Measurements from ENCODE around the gene ME1. TPM values are rescaled to one million over a fixed set of nuclear protein-coding genes. Genes with fewer than 3 reads are reported as not detected.
"Not testable (repeated sequence)": the region's sequence is repeated elsewhere in the genome, so short reads cannot be mapped to it uniquely, and the experiment has no call there.

The ME1 gene
- total and polyA plus RNA-seq, 2 donors, result 2.1 to 8.1 TPM

DNA sequence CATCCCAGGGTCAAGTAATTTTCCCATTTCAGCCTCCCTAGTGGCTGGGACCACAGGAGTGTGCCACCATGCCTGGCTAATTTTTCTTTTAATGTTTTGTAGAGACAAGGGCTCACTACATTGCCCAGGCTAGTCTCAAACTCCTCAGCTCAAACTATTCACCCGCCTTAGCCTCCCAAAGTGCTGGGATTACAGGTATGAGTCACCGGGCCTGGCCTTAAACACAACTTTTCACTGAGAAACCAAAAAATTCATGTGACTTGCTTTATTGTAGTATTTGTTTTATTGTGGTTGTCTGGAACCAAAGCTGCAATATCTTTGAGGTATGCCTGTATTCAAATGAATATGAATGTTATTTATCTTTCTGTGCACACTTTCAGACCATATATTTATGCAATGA, 165.5 kb downstream of the ME1 start:
- Histone ChIP-seq H3K27ac (ENCODE audit: low read depth in 1 of 2, low read length in 1 of 2) (no peak overlapping the region), H3K27me3 (ENCODE audit: control insufficient read depth in 2 of 2, insufficient read depth in 1 of 2, low read length in 1 of 2) (no peaks in the 10 kb centered on the region), H3K36me3 (ENCODE audit: control insufficient read depth in 2 of 2, insufficient read depth in 2 of 2, low read length in 1 of 2) (no peaks in the 10 kb centered on the region), H3K4me1 (ENCODE audit: control insufficient read depth in 2 of 2, insufficient read depth in 2 of 2, low read length in 2 of 2) (no peaks in the 10 kb centered on the region), H3K9me3 (ENCODE audit: control insufficient read depth in 2 of 2, insufficient read depth in 1 of 2, low read length in 1 of 2) (no peaks in the 10 kb centered on the region), H3K4me3 (ENCODE audit: low read length in 2 of 2) (no peak overlapping the region)
- DNase-seq (ENCODE audit: low read depth in 6 of 9, low spot score in 9 of 9), result no peak
- 96% methylated on average over 2 of the region's 2 CpGs for WGBS

DNA sequence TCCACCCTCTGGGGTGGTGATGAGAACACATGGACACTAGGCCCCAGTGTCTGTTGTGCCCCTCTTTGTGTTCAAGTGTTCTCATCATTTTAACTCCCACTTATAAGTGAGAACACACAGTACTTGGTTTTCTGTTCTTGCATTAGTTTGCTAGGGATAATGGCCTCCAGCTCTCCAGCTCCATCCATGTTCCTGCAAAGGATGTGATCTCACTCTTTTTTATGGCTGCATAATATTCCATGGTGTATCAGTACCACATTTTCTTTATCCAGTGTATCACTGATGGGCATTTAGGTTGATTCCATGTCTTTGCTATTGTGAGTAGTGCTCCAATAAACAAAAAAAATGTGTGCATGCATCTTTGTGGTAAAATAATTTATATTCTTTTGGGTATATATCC, 170.3 kb downstream of the ME1 start:
- Histone ChIP-seq H3K9me3 (ENCODE audit: control insufficient read depth in 2 of 2, insufficient read depth in 1 of 2, low read length in 1 of 2) (no peaks in the 10 kb centered on the region), H3K27ac (ENCODE audit: low read depth in 1 of 2, low read length in 1 of 2) (no peak overlapping the region), H3K36me3 (ENCODE audit: control insufficient read depth in 2 of 2, insufficient read depth in 2 of 2, low read length in 1 of 2) (no peaks in the 10 kb centered on the region), H3K4me1 (ENCODE audit: control insufficient read depth in 2 of 2, insufficient read depth in 2 of 2, low read length in 2 of 2) (no peaks in the 10 kb centered on the region), H3K27me3 (ENCODE audit: control insufficient read depth in 2 of 2, insufficient read depth in 1 of 2, low read length in 1 of 2) (no peaks in the 10 kb centered on the region), H3K4me3 (ENCODE audit: low read length in 2 of 2) (no peak overlapping the region)
- no peak for DNase-seq (ENCODE audit: low read depth in 6 of 9, low spot score in 9 of 9)

DNA sequence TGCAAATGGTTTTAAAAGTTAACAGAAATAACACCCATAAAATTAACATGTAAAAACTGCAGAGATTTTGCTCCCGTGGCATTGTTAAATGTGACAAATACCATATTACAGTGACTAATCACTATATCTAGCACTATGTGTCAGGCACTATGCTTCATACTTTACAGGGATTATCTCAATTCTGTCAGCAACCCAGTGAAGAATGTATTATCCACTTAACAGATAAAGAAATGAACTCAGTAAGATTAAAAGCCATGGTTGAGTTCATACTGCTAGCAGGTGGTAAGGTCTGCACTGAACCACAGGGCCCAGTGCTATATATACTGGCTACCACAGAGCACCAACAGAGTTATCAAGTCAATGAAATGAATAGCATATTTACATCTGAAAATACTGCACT, 172.3 kb downstream of the ME1 start:
- Histone ChIP-seq H3K36me3 (ENCODE audit: control insufficient read depth in 2 of 2, insufficient read depth in 2 of 2, low read length in 1 of 2) (no peaks in the 10 kb centered on the region), H3K4me1 (ENCODE audit: control insufficient read depth in 2 of 2, insufficient read depth in 2 of 2, low read length in 2 of 2) (no peaks in the 10 kb centered on the region), H3K27ac (ENCODE audit: low read depth in 1 of 2, low read length in 1 of 2) (no peak overlapping the region), H3K9me3 (ENCODE audit: control insufficient read depth in 2 of 2, insufficient read depth in 1 of 2, low read length in 1 of 2) (no peaks in the 10 kb centered on the region), H3K4me3 (ENCODE audit: low read length in 2 of 2) (no peak overlapping the region), H3K27me3 (ENCODE audit: control insufficient read depth in 2 of 2, insufficient read depth in 1 of 2, low read length in 1 of 2) (no peaks in the 10 kb centered on the region)
- WGBS, result 91% methylated on average over 1 of the region's 1 CpG
- no peak for DNase-seq (ENCODE audit: low read depth in 6 of 9, low spot score in 9 of 9)

DNA sequence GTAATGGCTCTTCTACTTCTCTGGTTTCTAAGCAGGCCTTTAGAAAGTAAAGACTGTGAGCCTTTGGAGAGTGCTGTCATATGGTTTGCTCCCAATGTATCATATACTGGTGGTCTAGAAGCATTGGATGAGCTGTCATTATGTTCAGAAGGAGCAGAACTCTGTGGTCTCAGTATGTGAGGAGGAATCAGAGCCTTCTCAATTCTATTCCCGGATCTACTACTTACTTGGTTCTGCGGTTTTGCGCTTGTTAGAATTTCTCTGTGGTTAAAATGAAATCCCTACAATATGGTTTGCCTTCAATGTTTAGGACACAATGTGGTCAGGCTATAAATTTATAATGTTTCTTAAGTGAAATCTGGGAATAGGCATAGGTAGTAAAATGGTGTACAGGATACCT, 173.1 kb downstream of the ME1 start:
- Histone ChIP-seq H3K36me3 (ENCODE audit: control insufficient read depth in 2 of 2, insufficient read depth in 2 of 2, low read length in 1 of 2) (no peaks in the 10 kb centered on the region), H3K4me3 (ENCODE audit: low read length in 2 of 2) (no peak overlapping the region), H3K4me1 (ENCODE audit: control insufficient read depth in 2 of 2, insufficient read depth in 2 of 2, low read length in 2 of 2) (no peaks in the 10 kb centered on the region), H3K27ac (ENCODE audit: low read depth in 1 of 2, low read length in 1 of 2) (no peak overlapping the region), H3K9me3 (ENCODE audit: control insufficient read depth in 2 of 2, insufficient read depth in 1 of 2, low read length in 1 of 2) (no peaks in the 10 kb centered on the region), H3K27me3 (ENCODE audit: control insufficient read depth in 2 of 2, insufficient read depth in 1 of 2, low read length in 1 of 2) (no peaks in the 10 kb centered on the region)
- WGBS, result 97% methylated on average over 3 of the region's 3 CpGs
- no peak for DNase-seq (ENCODE audit: low read depth in 6 of 9, low spot score in 9 of 9)

GRCh38 chr6:83256719-83257118, 174.1 kb downstream of the ME1 start:
- 98% methylated on average over 3 of the region's 3 CpGs for WGBS

DNA sequence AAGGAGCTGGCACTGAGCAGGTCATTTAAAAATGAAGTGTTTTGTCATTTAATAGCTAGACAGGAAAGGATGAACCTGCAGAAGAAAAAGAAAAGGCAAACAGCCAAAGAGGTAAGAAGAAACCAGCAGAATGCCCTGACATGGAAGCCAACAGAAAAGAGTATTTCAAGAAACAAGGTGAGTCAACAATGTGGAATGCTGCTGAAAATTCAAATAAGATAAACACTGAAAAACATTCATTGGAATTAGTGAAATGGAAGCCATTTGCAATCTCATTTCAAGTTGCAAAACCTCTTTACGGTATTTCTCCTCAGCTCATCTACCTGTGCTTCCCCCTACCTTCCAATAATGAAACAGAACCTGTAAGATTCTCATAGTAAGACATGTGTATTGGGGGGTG, 178.1 kb downstream of the ME1 start:
- H3K9me3 ChIP-seq (ENCODE audit: control insufficient read depth in 2 of 2, insufficient read depth in 1 of 2, low read length in 1 of 2), result no peaks in the 10 kb centered on the region
- 89% methylated on average over 1 of the region's 1 CpG for WGBS

More at GRCh38 chr6:83256719-83257118, 174.1 kb downstream of the ME1 start:
- H3K36me3 ChIP-seq (ENCODE audit: control insufficient read depth in 2 of 2, insufficient read depth in 2 of 2, low read length in 1 of 2); H3K27ac ChIP-seq (ENCODE audit: low read depth in 1 of 2, low read length in 1 of 2); DNase-seq (ENCODE audit: low read depth in 6 of 9, low spot score in 9 of 9); H3K9me3 ChIP-seq (ENCODE audit: control insufficient read depth in 2 of 2, insufficient read depth in 1 of 2, low read length in 1 of 2); H3K4me3 ChIP-seq (ENCODE audit: low read length in 2 of 2); H3K4me1 ChIP-seq (ENCODE audit: control insufficient read depth in 2 of 2, insufficient read depth in 2 of 2, low read length in 2 of 2); H3K27me3 ChIP-seq (ENCODE audit: control insufficient read depth in 2 of 2, insufficient read depth in 1 of 2, low read length in 1 of 2): not testable (repeated sequence)

DNA sequence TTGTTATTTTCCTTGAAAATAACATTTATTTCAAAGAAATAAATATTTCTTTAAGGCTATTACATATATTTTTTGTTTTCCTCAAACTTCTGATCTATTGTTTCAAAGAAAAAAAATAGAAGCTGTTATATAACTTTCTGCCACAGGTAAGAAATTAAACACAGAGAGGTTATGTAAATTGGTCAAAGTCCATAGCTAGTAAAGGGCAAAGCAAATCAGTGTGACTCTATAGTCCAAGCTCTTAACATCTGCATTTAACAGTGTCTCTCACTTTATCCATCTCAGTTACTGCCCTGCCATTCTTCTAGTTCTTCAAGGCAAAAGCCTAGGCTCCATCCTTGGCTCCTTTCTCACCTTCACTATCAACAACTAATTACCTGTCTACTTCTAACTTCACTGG, 180.6 kb downstream of the ME1 start:
- Histone ChIP-seq H3K27ac (ENCODE audit: low read depth in 1 of 2, low read length in 1 of 2) (no peak overlapping the region), H3K27me3 (ENCODE audit: control insufficient read depth in 2 of 2, insufficient read depth in 1 of 2, low read length in 1 of 2) (no peaks in the 10 kb centered on the region), H3K4me1 (ENCODE audit: control insufficient read depth in 2 of 2, insufficient read depth in 2 of 2, low read length in 2 of 2) (no peaks in the 10 kb centered on the region), H3K4me3 (ENCODE audit: low read length in 2 of 2) (no peak overlapping the region), H3K36me3 (ENCODE audit: control insufficient read depth in 2 of 2, insufficient read depth in 2 of 2, low read length in 1 of 2) (no peaks in the 10 kb centered on the region), H3K9me3 (ENCODE audit: control insufficient read depth in 2 of 2, insufficient read depth in 1 of 2, low read length in 1 of 2) (no peaks in the 10 kb centered on the region)
- DNase-seq (ENCODE audit: low read depth in 6 of 9, low spot score in 9 of 9), result no peak

More for the DNA sequence above, 178.1 kb downstream of the ME1 start:
- Histone ChIP-seq H3K36me3 (ENCODE audit: control insufficient read depth in 2 of 2, insufficient read depth in 2 of 2, low read length in 1 of 2) (no peaks in the 10 kb centered on the region), H3K4me3 (ENCODE audit: low read length in 2 of 2) (no peak overlapping the region), H3K27me3 (ENCODE audit: control insufficient read depth in 2 of 2, insufficient read depth in 1 of 2, low read length in 1 of 2) (no peaks in the 10 kb centered on the region), H3K27ac (ENCODE audit: low read depth in 1 of 2, low read length in 1 of 2) (no peak overlapping the region), H3K4me1 (ENCODE audit: control insufficient read depth in 2 of 2, insufficient read depth in 2 of 2, low read length in 2 of 2) (no peaks in the 10 kb centered on the region)
- DNase-seq (ENCODE audit: low read depth in 6 of 9, low spot score in 9 of 9), result no peak

DNA sequence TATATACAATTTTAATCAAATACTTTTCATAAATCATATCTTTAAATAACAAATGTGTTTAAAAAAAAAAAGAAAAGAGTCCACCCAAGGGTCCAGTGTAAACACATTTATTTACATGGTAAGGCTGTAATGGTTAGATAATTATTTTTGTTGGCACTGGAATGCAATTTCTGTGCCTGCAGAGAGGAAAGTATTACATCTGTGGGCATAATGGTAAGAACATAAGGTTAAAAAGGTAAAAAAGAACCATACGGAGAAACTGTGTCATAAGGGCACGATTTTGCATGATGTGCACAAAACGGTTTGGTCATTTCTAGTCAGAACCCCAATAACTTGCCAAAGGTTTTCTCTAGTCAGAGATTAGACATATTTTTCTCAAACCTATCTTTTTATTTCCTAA, 183.4 kb downstream of the ME1 start:
- Histone ChIP-seq H3K9me3 (ENCODE audit: control insufficient read depth in 2 of 2, insufficient read depth in 1 of 2, low read length in 1 of 2) (no peaks in the 10 kb centered on the region), H3K4me3 (ENCODE audit: low read length in 2 of 2) (no peak overlapping the region), H3K27me3 (ENCODE audit: control insufficient read depth in 2 of 2, insufficient read depth in 1 of 2, low read length in 1 of 2) (no peaks in the 10 kb centered on the region), H3K4me1 (ENCODE audit: control insufficient read depth in 2 of 2, insufficient read depth in 2 of 2, low read length in 2 of 2) (no peaks in the 10 kb centered on the region), H3K36me3 (ENCODE audit: control insufficient read depth in 2 of 2, insufficient read depth in 2 of 2, low read length in 1 of 2) (no peaks in the 10 kb centered on the region), H3K27ac (ENCODE audit: low read depth in 1 of 2, low read length in 1 of 2) (no peak overlapping the region)
- no peak for DNase-seq (ENCODE audit: low read depth in 6 of 9, low spot score in 9 of 9)
- 96% methylated on average over 3 of the region's 3 CpGs for WGBS

DNA sequence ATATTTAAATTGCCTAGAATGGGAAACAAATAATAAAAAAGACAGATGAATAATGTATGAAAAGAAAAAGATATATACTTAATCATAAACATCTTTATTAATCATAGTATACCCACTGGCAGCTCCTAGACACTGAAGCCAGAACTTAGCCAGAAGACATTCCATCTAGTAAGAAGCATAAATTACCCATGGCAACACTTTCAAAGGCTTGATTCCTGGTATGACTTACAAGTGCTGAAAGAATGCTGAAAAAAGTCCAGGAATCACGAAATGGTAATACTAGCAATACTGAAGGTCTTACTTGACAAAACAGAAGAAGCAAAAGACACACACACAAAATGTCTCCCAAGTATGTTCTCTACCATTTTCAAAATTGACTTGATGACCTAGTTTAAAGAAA, 199.7 kb downstream of the ME1 start:
- 84% methylated on average over 1 of the region's 1 CpG for WGBS
- Histone ChIP-seq H3K27me3 (ENCODE audit: control insufficient read depth in 2 of 2, insufficient read depth in 1 of 2, low read length in 1 of 2) (no peaks in the 10 kb centered on the region), H3K4me3 (ENCODE audit: low read length in 2 of 2) (no peak overlapping the region), H3K36me3 (ENCODE audit: control insufficient read depth in 2 of 2, insufficient read depth in 2 of 2, low read length in 1 of 2) (no peaks in the 10 kb centered on the region), H3K4me1 (ENCODE audit: control insufficient read depth in 2 of 2, insufficient read depth in 2 of 2, low read length in 2 of 2) (no peaks in the 10 kb centered on the region), H3K9me3 (ENCODE audit: control insufficient read depth in 2 of 2, insufficient read depth in 1 of 2, low read length in 1 of 2) (no peaks in the 10 kb centered on the region), H3K27ac (ENCODE audit: low read depth in 1 of 2, low read length in 1 of 2) (no peak overlapping the region)
- DNase-seq (ENCODE audit: low read depth in 6 of 9, low spot score in 9 of 9), result no peak

- no peak overlapping the region for H3K4me3 ChIP-seq (ENCODE audit: low read length in 2 of 2)
- H3K4me1 ChIP-seq (ENCODE audit: control insufficient read depth in 2 of 2, insufficient read depth in 2 of 2, low read length in 2 of 2), result no peaks in the 10 kb centered on the region
- DNase-seq (ENCODE audit: low read depth in 6 of 9, low spot score in 9 of 9), result no peak
- no peaks in the 10 kb centered on the region for H3K9me3 ChIP-seq (ENCODE audit: control insufficient read depth in 2 of 2, insufficient read depth in 1 of 2, low read length in 1 of 2)
- no peaks in the 10 kb centered on the region for H3K27me3 ChIP-seq (ENCODE audit: control insufficient read depth in 2 of 2, insufficient read depth in 1 of 2, low read length in 1 of 2)
- H3K27ac ChIP-seq (ENCODE audit: low read depth in 1 of 2, low read length in 1 of 2), result no peak overlapping the region
- 91% methylated on average over 1 of the region's 1 CpG for WGBS
- no peaks in the 10 kb centered on the region for H3K36me3 ChIP-seq (ENCODE audit: control insufficient read depth in 2 of 2, insufficient read depth in 2 of 2, low read length in 1 of 2)
Measured at GRCh38 chr6:83226517-83226916, 204.3 kb downstream of the ME1 start.
